NCI-H2107 treated with DMSO at 0.1 percent for 48 hours (cell line): Measurements from ENCODE around the gene GPR135.

Experiments used
- DNase-seq: peaks from one replicate; lab custom pipeline; 2025; ENCODE audit not compliant: unreplicated experiment; lab: John Stamatoyannopoulos, UW

Gene GPR135, protein sequence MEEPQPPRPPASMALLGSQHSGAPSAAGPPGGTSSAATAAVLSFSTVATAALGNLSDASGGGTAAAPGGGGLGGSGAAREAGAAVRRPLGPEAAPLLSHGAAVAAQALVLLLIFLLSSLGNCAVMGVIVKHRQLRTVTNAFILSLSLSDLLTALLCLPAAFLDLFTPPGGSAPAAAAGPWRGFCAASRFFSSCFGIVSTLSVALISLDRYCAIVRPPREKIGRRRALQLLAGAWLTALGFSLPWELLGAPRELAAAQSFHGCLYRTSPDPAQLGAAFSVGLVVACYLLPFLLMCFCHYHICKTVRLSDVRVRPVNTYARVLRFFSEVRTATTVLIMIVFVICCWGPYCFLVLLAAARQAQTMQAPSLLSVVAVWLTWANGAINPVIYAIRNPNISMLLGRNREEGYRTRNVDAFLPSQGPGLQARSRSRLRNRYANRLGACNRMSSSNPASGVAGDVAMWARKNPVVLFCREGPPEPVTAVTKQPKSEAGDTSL

DNA sequence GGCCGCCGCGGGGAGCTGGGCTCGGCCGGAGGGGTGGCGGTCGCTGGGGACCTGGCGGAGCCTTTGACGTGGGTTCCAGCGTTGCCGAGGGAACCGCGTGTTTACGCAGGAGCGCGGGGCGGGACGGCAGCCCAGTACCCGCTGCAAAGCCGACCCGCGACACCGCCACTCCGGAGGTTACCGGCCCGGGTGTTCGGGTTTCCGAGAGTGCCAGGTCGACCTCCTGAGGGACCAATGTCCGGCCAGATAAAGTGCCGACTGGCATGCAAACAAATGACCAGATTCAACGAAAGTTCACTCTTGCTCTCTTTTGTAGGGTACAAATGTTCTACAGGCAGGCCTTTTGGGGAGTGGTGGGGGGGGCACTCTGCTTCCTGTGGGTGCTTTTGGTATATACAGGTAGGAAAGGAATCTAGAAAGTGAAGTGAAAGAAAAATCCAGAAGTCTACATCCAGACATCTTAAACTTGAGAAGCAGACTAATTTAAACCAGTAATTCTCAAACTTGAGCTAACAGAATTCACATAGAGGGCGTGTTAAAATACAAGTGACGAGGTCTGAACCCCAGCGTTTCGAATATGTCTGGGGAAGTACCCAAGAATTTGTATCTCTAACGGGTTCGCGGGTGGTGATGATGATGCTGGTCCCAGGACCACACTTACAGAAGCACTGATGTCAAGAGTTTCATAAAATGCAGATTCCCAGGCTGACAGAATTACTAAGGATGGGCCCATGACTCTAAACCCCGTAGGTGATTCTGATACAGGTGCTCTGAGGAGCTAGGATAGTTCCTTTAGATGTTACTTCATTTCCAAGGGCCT is at the start of gene GPR135:
TSS of gene GPR135 (minus strand) at position 65 of the 820 bp plus-strand sequence. CDS start 154 bp downstream, outside the sequence.
- DNase-seq = no peak

DNA sequence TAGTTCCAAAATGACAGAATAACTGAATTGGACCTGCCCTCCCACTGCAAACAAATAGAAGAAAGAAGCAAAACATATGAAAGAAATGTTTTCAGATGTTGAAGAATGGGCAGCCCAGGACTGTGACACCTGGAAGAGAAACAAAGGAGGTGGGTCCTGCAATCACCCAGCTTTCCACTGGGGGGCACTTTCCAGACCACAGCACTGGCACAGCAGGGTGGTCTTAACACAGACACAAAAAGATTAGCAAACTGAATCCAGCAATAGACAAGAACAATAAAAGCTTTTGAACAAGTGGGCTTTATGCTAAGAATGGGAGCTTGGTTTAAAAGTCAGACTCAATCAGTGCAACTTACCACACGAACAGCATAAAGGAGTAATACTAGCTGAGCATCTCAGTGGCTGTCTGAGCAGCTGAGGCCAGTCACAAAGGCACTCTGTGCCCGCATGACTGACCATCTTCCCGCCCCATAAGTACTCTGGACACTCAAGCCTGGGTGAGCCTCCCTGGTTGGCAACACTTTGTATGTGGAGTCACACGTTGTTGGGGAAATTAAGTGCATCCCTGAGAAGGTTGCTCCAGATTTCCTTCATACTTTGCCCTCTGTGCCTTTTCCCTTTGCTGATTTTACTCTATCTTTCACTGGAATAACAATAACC is 46.9 kb upstream of the GPR135 start:
- peak; percentile 74 for DNase-seq

DNA sequence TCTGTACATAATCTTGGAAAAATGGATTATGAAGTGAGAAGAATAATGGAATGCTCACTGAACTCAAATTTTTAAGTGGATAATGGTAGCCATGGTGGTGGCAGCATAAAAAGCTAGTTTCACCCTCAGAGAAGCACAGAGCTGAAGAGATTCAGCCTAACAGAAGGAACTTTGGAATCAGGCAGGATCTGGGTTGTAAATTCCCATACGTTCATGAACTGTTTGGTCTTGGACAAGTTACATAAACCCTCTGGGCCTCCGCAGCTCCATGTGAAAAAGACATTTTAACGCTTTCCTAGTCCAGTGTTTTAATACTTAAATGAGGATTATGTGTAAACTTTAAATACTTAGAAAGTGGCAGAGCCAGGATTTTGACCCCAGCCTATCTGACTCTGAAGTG is 45.8 kb upstream of the GPR135 start:
- no peak for DNase-seq

DNA sequence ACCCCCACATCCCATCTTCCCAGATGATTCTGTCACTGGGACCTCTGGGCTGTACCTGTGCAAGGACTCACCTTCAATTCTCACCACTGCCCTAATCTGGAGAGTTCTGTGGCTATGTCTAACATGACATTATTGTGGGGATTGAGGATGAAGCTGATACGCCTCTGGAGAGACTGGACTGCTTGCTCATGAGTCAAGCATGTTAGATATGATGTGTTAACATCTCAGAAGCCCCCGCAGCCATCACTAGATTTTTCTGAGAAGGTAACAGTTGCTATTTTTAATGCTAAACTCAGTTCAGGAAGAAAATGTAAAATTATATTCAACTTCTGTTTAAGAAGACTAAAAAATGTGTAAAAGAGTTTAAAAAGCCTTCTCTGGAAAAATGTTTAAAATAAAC is 44.8 kb upstream of the GPR135 start:
- no peak for DNase-seq

DNA sequence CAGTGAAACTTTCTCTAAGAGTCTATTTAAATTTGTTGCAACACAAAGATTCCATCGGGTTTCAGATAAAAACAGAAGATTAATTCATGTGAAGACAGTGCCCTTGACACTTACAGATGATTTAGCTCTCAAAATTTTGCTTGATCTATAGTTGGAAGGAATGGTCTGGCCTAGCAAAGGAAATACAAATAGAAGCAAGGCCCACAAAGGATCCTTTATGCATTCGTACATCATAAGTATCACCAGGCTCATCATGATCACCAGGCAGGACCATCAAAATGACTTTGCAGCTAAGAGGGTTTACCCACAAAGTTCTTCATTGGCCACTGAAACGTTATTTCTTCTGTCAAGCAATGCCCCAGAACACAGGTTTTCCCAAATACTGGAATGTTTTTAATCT is 43.9 kb upstream of the GPR135 start:
- no peak for DNase-seq

DNA sequence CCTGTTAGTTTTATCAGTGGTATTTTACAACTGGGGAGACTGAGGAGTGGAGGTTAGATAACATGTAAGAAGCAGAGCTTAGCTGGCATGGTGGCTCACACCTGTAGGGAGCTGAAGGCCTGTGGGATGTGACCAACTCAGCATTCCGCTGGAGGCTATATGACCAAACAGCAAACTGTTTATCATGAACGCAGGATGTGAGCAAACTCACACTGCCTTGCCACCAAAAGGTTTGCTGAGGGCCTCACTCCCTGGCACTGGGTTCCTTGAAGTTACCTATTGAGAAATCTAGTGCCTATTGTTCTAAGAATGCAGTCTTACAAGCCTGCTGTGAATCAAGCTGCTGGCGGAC is 42.5 kb upstream of the GPR135 start:
- no peak for DNase-seq

DNA sequence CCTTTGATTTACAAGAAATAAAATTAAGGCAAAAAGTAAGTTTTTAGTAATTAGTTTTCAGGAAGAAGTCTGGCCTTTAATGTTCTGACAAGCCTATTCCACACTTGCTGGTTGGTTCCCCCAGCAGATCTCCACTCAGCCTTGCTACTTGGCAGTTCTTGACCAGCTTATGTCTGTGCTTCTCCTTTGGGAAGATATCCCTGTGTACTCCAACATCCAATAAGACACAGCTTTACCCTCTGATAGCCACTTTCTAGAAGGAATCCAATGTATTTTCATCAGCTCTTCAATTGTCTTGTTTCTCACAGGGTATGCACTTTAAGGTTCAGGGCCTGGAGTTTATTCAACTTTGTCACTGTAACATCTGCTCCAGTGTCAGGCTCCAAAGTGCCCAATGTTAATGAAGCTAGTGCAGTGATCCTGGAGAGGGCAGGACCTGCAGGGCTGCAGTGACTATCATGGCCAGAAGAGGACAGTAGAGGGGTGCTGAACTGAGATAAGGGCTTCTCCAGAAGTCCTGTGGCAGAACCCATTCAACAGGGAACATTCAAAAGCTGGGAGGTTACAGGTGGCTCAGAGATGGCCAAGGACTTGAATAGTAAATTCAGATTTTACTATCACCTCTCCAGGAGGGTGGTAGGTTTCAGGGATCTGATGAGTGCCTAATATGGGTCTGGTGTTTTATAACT is 42.0 kb upstream of the GPR135 start:
- DNase-seq = peak; percentile 99

DNA sequence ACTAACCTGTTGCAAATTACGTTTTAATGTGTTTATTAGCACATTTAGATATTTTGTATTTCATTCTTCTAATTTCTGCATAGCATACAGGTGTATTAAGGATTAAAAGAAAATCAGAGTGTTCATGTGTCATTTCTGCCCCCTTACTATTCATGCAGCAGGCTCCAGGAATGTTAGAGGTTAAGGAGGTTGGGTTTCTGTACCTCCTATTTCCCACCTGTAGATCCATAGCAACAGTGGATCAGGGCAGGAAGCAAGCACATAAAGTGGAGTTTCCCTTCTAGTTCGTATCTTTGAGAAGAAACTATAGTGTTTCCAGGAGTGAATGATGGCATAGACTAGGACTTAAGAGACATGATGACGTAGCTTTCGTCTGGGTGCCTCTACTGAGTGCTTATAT is 38.1 kb upstream of the GPR135 start:
- no peak for DNase-seq

DNA sequence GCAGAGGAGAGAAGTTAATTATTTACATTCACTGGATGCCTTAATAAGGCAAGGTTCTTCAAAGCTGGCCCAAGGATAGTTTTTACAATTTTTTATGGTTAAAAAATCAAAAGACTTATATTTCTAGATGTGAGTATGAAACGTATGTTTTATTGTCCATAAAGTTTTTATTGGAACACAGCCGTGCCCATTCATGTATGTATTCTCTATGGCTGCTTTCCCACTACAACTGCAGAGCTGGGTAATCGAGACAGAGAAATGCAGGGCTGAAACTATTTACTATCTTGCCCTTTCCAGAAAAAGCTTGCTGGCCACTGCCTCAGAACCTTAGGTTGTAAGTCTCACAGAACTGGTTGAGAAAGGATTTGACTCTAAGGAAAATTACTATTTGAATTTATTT is 35.6 kb upstream of the GPR135 start:
- no peak for DNase-seq

DNA sequence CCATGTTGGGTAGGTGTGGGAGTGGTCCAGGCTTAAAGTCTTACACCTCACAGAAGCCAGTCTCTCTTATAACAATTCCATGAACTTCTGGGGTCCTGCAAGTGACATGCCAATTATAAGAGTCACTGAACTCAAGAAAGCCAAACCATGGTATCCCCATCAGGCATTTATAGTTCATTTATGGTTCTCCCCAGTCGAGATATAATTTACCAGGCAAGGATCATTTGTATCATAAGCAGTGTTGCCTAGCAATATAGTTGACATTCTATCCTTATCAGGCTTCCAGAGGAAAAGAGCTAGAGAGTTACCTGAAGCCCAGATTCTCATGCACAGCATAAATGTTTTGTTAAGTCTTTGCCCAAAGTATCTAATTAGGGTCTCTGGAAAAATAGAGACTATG is 27.2 kb upstream of the GPR135 start:
- DNase-seq = no peak

DNA sequence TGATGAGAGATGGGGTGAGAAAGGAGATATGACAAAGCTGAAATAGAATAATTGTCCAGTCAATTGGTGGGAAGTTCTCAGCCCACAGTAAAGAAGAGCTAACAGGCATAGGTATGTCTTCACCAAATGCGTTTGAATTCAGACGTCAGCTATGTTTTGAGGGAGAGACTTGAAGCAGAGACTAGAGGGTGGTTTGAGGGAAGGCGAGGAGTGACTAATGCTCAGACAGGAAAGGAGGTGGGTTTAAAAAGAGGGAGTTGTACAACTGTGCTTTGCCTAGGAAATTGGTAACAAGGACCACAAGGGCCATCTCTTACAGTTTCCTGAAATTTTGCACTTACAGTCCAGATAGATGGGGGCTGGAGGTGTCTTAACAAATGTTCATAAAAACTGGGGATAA is 25.6 kb upstream of the GPR135 start:
- DNase-seq = no peak

DNA sequence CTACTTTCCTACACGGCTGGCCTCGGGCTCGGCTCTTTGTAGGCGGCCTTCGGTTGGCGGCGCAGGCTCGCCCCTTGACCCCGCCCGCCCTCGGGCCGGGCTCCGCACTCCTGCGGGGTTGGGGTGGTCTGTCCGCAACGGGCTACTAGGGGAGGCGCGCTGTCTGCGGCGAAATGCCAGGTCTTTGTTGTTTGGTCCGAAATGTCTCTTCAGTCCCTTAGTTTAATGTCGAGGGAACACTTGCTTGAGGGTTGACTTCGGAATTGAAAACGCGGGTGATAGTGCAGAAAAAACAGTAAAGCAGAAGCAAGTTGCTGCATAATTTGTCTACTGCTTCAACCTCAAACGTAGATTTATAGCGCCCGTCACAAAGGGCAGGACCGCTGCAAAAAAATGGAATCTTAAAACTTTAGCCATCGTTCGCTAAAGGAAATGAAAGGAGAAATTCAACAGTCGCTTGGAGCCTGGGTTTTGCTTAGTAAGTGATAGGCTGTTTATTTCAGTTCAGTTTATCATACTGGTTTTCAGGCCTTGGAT is 19.5 kb upstream of the GPR135 start:
- no peak for DNase-seq

DNA sequence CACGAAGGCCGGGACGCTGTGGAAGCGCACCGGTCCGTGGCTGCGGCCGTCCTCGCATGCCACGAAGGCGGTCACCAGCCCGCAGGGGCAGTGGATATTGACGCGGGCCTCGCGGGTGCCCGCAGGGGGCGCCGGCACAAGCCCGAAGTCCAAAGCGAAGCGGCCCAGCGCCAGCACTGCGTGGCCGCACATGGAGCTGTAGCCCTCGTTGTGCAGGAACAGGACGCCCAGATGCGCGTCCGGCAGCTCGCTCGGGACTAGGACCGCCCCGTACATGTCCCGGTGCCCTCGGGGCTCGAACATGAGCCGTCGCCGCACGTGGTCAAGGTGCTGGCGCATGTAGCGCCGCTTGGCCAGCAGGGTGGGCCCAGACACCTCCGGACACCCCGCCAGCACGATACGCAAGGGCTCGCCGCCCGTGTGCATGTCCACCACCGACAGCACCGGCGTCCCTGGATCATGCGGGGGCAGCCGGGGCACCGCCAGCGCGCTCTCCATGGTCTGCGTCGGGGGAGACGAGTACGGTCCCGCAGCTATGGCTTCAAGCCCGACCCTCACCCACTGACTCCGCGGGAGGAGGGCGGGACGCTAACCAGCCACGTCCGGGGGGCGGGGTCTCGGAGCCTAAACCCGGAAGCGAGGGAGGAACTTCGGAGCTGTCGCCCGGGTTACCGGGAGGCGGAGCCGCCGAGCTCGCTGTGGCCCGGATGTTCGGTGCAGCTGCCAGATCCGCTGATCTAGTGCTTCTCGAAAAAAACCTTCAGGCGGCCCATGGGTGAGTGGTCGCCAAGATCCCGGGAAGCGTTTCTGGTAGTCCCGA is 18.8 kb upstream of the GPR135 start, which contains the start of the genes JKAMP and L3HYPDH:
TSS of gene JKAMP (plus strand) at position 699 of the 820 bp plus-strand sequence. CDS start at position 772, 73 bp downstream.
TSS of gene L3HYPDH (minus strand) at position 590 of the 820 bp plus-strand sequence. CDS start at position 498, 92 bp downstream.
- peak; percentile 97 for DNase-seq

DNA sequence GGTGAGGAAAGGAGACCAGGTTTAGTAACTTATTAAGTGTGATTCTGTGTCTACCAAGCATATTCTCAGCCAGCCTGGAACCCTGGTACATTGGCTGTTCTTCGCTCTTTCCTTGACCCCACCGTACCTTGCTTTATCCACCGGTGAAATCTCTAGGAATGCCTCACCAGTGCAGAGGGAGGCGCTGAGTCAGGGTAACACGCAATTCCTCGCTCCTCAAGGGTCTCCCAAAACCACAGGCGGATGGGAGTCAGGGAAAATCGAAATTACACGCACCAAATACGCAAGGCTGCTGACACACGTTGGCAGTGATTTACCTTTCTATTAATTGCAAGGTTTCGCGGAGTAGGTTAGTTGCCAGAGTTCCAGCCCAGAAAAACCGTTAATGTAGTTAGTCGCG is 18.2 kb upstream of the GPR135 start:
- DNase-seq = no peak

DNA sequence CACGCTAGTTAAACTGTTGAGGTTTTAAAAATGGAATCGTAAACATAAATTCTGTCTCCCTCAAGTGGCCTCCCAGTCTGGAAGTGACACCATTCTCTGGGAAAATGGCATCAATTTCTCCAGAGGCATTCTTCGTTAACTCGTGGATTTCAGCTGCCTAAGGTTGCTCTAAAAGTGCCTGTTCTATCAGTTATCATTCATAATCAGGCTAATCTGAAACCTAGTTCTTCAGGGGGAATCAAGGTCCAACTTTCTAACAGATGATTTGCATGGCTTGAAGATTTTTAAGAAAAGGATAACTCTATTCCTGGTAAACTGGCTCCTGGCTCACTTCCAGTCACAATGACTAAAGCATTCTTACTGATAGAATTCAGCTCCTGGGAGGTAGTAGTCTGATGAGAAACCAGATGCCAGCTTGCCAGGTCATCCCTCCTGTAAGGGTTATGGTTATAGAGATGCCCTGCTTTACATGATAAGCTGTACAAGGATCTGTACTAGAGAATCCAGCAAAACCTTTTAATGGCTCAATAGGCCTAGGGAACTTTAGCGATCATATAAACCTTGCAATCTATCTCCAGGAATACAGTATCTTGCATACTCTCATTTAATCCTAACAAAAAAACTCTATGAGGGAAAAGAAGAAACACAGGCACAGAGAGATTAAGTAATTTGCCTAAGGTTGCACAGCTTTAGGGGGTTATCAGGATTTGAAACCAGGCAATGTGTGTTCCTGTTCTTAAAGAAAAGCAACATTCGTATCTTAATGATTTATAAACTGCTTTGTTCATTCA is 17.6 kb upstream of the GPR135 start:
- peak; percentile 73 for DNase-seq

DNA sequence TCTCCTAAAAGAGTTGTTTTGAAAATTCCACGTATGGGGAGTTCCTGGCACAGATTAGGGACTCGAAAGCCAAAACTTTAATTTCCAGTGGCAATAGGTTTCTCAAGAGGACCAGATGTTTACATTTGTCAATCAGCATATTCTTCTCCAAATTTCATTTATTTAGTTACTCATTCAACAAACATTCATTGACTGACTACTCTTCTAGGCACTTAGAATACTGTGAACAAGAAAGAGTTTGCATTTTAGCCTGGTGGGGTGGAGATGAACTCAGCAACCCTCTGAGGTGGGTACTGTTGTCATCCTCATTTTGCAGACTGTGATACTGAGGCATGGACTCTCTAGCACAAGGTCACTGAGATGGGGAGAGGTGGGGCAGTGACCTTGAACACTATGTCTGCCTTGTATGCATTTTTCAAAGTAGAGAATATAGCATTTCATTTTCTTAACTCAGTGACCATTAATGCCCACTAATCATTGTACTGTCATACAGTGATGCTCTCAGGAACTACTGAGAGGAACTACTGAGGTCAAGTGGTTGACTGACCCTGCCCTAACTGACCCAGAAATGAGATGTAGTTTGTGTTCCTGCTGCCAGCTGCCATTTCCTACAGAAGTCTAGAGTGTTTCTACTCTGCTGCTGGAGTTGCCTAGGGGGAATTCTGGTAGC is 16.8 kb upstream of the GPR135 start:
- DNase-seq = no peak

DNA sequence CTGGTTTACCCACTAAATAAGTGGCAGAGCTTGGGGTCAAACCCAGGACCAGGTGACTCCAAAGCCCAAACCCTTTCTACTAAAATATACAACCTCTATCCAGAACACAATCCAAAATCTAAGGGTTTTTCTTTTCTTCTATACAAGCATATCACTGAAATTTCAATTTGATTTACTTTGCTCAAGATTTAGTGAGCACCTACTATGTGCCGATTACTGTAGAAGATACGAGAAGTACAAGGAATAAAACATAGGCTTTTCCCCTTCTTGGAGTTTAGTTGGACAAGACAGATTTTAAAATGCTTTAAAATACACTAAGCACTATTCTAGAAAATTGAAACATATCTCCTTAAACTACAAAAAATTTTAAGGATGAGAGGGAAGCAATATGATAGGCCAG is 16.2 kb upstream of the GPR135 start:
- DNase-seq = no peak

DNA sequence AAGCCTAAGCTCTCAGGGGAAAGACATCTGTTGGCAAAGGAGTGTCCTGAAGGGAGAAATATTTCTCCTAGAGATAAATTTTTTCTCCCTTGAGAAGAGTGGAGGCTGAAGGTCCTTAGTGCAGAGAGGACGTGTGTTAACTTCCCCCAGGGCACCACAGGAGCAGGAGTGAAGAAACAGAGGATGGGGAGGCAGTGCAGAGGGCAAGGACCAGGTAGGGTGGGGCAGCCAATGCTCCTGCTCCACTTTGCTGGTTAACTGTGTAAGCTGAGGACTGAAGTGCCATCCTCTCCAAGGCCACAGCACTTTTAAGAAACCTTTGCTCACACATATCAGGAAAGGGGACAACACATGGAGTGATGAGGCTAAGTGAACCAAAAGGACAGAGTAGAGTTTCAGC is 15.0 kb upstream of the GPR135 start:
- no peak for DNase-seq
